HG02571 (cell line): ENCODE measurements around the gene ATF7.
"Not testable (repeated sequence)": the region's sequence is repeated elsewhere in the genome, so short reads cannot be mapped to it uniquely, and the experiment has no call there.

Experiments used
- ATAC-seq: cut with Tn5 transposase; IDR thresholded peaks from one replicate; pipeline ENCODE4 v1.9.1; 2021; ENCODE audit warnings: mild to moderate bottlenecking, moderate library complexity; ENCODE audit not compliant: unreplicated experiment

ATF7 gene

DNA sequence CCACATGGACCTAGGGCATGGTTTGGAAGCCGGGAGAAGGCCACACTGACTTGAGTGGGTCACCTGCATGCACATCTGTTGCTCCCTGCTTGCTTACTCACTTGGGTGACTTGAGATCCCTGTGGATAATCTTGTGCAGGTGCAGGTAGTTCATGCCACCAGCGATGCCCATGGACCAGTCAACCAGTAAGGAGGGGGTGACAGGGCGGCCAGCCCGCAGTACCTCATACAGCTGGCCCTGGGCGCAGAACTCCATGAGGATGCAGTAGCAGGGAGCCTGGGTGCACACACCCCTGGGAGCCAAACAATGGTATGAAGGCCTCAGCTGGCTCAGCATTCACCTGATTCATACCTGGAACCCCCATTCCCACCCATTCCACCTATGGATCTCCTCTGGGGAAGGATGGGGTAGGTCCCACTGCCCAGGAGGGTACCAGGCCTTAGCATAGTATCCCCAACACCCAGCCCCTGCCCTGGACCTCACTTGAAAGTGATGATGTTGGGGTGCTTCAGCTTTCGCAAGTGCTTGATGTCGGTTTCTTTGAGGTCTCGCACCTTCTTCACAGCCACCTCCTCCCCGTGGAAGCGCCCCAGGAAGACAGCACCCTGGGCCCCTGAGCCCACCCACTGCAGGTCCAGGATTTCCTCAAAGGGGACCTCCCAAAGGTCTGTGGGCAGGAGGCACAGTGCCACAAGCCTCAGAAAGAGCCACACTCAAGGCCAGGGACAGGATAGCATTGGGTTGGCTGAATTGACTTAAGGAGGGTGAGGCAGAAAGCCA, 140.0 kb downstream of the ATF7 start:
- no peak for ATAC-seq

DNA sequence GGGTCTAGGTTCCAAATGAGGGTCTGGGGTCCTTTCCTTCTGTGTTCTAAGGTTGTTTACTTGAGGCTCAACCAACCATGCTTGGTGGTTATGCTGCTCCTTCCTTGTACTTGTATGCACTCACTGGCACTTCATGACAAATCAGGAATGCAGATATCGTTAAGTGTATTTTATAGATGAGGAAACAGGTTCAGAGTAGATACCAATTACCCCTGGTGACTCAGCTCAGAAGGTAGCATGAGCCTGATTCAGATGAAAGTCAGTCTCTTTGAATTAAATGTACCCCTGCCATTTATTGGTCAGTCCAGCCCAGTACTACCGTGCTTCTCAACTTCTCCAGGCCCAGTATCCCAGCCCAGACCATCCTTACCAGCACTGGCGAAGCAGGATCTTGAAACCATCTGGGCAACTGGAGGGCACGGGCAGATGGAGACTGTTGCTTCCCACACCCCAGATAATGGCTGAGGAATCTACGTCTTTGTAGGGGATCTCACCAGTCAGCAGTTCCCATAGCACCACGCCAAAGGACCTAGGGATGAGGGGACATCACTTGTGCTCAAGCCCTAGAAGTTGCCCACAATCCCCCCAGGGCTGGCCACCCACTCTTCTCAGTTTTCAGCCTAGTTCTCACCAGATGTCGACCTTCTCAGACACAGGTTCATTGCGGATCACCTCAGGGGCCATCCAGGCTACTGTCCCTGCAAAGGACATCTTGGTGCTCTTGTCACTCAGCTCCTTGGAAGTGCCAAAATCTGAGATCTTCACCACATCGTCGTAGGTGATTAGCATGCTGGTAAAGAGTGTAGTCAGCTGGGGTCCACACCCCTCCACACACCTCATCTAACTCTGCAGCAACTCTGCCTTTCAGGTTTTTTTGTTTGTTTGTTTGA, 141.3 kb downstream of the ATF7 start:
- no peak for ATAC-seq

DNA sequence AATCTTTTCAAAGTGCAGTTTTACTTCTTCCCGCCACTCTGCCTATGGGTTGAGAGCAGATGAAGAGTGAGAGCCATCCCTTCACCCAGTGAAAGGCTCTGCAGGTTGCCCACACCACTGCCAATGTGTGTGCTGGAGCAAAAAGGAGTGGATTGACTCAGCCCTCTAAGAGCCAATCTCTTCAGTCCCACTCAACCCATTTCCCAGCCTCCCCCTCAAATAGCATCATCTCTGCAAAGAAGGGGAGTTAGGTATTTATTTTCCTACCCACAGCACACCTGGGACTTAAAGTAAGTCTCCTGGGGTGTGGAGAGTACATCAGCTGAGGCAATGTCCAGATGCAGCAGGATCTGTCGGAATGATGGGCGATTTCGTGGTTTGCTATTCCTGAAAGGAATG, 142.2 kb downstream of the ATF7 start:
- no peak for ATAC-seq

DNA sequence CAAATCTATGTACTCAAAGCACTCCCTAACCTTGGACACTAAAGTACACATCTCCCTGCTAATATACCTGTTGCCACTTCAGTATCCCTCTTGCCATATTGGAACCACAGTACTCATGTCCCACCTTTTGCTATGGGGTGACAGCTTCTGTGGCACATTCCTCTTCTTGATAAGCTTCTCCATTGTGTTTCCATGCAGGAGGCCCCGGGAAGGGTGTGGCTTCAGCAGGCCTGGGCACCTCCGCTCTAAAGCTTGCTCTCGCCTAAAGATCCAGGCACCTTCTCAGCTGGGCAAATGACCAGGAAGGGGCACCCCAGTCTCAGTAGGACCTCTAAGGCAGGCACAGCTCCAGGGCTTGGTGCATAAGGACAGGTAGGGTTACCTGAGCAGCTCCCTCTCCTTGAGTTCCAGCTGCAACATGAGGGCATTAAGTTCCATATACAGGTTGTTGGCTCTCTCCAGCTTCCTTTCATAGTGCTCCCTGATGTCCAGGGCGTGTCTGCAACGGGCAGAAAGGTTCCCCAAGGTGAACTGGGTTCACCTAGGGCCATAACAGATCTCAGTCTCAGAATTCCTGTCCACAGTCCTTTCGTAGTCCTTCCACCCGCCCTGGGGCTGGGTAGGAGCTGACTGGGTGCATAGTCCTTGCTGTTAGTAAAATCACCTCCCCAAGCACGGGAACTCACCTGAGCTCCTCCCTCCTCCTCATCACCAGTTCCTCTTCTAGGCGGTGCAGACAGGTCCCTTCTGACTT, 142.8 kb downstream of the ATF7 start:
- no peak for ATAC-seq

DNA sequence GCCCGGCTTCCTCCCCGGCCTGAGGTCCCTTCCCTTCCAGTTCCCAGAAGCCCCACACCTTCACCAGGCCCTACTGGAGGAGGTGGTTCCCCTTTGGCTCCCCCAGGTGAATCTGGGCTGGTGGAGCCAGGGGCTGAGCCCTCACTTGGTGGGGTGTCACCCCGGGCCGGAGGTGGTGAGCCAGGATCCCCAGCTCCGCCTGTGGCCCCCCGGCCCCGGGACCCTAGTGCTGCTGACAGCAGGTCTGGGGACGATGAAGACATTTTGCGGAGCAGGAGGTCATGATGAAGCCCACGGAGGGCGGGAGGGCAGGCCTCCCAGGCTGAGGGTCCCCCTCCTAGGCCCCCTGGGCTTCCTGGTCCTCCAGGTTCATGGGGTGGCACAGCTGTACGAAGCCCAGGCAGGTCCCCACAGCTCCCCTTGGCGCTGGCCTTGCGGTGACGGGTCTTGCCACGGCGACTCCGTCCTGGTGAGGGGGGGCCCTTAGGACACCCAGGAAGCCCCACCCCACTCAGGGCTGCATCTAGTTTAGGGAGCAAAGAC, 143.5 kb downstream of the ATF7 start:
- ATAC-seq: no peak

DNA sequence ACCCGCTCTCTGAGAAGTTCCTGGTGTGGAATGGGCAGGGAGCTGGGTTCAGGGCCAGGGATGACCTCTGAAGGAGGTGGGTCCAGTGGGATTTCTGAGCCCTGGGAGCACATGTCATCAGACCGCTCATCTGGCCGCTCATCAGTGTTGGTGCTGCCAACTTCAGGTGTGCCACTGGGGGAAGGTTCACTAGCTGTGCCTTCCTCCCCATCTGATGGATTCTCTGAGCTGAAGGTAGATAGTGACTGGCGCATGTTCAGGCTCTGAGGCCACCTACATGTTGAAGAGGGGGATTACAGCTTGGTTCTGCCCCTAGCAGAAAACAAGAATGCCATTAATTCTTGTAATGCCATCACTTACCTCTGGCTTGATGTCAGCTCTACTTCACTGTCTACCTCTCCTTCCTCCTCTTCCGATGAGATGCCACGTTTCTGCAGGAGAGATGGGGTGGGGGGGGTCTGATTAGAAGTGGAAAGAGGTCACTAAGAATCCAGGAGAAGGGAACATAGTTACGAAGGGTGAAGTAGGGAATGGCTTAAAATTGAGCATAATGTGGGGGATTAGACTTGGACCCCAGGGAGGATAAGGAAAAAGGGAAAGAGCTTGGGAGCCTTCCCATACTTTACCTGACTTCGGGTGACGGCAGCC, 144.1 kb downstream of the ATF7 start:
- no peak for ATAC-seq

DNA sequence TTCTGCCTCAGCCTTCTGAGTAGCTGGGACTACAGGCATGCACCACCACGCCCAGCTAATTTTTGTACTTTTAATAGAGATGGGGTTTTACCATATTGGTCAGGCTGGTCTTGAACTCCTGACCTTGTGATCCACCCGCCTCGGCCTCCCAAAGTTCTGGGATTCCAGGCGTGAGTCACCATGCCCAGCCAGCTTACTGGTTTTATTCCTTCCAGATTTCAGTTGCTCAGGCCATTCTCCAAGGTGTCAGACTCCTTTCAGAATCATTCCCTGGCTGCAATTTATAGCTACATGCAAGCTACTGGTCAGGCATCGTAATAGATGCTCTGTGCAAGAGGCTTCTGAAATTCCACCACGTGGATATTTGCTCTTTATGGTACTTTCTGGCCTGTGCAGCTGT, 144.7 kb downstream of the ATF7 start:
- ATAC-seq: not testable (repeated sequence)

DNA sequence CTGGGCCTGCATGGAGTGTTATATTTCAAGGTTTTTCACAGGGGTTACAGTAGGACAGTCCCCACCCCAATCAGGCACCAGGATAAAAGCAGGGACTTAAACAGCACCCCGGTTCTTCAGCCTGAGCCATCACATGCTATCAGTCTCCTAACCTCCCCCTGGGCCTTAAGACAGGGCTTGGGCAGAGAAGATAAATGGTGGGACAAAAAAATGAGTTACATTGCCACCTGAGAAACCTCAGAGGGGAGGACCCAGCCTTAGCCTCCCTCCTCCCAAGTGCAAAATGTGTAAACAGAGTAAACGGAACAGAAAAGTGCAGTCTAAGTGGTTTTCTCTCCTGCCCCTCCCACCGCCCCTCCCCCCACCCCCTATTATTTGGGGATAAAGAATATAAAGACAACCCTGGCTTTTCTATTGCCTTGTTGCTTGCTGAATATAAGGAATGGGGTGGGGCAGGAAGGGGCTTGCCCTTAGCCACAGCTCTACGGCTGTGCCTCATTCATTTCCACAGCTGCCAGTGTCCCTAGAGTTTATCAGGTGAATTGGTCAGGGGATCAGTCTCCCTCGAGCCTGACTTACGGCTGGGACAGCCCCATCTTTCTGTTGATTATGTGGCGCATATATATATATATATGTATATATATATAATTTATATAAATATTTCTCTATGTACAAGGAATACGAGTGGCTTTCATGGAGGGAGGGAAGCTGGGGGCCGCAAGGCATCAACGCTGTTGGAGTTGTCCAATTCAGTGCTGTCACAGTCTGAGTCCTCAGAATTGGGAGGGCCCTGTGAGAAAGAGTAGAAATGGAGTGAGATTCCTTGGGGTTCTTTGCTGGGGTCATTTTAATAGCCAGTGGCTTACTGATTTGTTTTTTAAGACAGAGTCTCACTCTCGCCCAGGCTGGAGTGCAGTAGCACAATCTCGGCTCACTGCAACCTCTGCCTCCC, 145.4 kb downstream of the ATF7 start:
- no peak for ATAC-seq

DNA sequence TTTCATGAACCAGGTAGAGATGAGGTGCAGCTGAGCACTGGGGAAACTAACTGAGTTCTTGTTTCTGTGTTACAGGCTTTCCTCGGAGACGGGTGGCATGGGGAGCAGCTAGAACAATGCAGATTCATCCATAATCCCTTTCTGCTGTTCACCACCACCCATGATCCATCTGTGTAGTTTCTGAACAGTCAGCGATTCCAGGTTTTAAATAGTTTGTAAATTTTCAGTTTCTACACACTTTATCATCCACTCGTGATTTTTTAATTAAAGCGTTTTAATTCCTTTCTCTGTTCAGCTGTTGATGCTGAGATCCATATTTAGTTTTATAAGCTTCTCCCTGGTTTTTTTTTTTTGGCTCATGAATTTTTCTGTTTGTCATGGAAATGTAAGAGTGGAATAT, 146.9 kb downstream of the ATF7 start:
- ATAC-seq: no peak

DNA sequence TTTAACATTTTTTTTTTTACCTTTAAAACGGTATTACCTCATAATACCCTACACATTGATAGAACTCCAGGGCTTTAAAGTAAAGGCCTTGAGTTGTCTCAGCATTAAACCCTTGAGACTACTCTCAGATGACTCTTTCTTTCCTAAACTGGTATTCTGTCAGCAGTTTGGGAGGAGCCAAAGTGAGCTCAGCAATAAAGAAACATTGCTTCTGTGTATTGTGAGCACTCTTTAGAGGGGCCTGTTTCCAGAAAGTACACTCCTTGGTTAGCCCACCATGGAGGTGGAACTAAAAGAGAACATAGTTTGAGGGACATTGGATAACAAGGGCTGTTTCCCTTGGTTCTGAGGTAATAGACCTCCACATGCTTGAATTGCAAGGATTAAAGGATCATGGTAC, 147.3 kb downstream of the ATF7 start:
- ATAC-seq: no peak

DNA sequence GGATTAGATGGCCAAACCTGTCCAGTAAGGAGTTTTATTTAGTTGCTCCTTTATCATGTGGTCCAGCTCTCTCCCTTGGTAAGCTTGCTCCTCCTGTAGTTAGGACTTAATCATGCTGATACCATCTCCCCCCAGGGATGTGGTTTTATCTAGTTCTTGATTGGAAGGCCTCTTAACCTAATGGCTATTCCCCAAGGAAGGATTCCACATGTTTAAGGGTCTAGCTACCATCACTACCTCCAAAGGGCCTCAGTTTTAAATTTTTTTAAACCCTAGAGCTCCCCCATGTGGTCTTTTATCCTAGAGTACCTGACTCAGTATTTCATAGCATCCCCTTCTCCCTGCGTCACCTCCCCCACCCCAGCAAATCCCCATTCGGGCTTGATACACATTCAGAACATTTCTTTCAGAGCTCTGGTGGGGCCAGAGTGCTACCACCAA, 149.4 kb downstream of the ATF7 start:
- no peak for ATAC-seq

DNA sequence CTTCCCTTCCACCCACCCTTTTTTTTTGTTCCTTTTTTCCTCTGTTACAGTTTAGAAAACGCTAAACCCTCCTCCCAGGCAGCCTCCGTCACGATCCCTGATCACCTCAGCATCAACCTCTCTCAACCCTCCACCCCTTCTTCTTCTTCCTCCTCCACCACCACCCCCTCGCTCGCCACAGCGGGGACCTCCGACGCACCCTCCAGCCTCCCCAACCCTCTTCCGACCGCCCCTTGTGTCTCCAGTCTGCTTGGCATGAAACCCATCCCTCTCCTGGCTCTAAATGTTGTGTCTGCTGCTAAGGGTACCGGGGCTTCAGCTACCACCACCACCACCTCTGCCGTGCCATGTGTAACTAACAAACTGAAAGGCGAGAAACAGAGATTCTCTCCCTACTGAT, 151.4 kb downstream of the ATF7 start:
- ATAC-seq: no peak

DNA sequence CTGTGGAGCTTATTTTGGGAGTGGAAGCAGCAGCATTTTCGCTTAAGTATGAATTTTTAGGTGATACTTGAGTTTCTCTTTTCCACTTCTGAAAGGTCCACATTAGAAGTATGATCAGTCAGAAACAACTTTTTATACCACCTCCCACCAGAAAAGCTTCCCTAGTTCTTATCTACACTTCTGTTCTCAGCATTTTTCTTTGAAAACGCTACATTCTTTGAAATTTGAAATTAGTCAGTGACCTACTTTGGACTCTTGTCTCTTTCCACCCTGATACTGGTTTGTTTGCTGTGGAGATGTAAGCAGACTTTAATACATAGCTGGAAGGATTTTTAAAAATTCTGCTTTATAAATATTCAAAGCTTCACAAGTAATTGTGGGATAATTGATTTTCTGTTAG, 152.1 kb downstream of the ATF7 start:
- ATAC-seq: no peak

DNA sequence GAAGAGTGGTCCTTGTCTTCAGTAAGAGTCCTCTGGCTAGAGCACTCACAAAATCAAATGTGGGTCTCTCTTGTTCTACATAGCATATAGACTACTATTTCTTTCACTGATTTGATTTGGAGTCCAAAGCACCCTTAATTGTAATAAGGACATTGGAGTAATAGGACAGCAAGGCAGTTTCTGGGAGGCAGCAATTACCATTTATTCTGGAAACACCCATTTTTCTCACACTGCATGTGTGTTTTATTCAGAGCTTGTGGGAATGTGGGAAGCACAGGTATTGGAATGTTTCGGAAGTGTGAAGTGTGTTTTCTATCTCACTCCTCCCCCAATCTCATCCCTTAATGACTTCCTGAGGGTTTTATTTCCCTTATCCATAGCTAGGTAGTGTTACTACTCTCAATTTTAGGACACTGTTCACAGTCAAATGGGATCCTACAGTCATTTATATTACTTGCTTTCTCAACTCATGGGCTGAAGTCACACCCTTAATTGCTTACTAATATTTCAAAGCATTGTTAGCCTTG, 154.1 kb downstream of the ATF7 start:
- ATAC-seq: no peak

DNA sequence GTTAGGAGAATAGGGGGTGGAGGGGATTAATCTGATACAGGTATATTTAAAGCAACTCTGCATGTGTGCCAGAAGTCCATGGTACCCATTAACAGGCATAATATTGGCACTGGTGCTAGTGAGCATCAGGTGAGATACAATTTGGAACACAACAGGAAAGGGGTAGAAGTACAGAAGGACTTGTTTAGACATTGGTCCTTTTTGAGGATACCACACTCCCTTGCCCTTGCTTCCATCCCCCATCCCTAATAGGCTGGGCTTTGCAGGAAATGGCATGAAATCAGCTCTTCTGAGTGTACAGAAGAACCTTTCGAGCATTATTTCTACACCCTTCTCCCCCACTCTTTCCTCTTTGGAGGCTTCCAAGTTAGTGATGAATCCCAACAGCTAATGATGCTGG, 157.9 kb downstream of the ATF7 start:
- ATAC-seq: no peak

DNA sequence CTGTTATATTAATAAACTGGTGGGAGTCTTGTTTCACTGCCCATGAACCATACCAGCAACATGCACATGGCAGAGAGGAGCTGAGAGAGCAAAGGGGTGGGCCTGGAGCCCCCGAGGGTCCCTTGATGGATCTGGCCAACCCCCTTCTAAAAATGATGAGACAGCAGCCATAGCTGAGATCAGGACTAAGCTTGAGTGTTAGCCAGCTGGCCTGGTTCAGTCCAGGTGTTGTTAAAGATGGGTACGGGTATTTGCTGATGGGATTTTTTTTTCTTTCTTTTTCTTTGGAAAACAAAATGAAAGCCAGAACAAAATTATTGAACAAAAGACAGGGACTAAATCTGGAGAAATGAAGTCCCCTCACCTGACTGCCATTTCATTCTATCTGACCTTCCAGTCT, 158.3 kb downstream of the ATF7 start:
- no peak for ATAC-seq

DNA sequence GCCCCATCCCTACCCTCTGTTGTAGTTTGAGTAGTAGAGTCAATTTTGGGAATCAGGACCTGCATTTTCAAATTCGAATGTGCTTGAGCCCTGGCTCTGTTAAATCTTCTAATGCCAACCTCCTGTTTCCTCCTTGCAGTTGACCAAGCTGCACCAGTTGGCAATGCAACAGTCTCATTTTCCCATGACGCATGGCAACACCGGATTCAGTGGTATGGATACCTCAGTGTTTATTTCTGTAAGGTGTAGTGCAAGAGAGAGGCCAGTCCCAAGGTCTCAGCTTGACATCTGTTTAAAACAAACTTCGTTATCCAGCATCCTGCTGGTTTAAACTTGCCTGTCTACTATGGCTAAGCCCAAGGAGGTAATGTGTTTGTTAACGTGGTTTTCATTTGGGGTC, 159.1 kb downstream of the ATF7 start:
- ATAC-seq: no peak

DNA sequence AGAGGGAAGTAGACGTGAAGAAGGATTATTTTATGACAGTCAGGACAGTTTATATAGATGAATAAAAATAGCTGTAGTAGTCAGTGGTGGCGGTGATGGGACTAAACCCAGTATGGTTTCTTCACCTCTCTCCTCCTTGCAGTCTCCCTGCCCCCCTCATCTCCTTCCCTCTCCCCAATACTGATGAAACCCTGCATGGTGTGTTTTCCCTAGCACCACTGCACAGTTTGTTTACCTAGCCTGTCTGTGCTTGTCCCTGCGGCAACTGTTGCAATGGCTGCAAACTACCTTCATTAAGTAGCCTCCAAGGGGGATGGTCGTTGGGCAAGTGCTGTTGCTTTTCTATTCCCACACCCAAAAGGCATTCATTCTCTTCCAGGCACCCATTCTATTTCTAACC, 159.5 kb downstream of the ATF7 start:
- ATAC-seq: no peak

DNA sequence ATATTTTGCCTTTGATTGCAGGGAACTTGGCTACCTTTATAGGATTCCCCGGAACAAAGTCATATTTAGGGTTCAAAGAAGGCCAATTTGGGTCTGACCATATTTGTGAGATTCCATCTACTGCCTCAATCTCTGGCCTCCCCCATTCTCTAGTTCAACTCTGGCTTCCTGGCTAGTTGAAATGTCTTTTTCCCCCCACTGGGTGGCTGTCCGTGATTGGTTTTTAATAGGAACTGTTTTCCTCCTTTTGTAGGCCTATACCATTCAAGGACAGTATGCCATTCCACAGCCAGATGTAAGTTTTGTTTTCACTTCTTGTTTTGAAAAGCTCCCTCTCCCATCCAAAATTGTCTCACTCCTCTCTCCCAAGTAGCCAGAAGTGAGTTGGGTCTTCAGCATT, 160.5 kb downstream of the ATF7 start:
- ATAC-seq: no peak
